ENCODE results near the gene PRLR.

PRLR gene

DNA sequence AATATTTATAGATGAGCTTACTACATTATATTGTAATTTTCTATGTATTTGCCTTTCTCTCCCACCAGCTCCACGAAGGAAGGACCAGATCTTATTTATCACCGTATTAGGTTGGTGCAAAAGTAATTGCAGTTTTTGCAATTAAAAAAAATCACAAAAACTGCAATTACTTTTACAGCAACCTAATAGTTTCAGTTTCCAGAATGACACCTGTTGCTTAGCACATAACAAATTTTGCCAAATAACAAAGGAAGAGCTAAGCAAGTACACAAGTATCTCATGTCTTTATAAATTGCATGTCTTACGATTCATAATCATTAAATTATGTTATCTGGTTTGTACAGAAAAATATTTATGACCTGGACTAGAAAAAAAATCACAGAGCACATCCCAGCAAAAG, 228.4 kb downstream of the PRLR start:
- no peak for DNase-seq (ENCODE audit: low read depth)
